DMS 273 treated with DMSO at 0.1 percent for 48 hours (cell line): ENCODE data around the gene PDE3A.
"Not testable (repeated sequence)": the region's sequence is repeated elsewhere in the genome, so short reads cannot be mapped to it uniquely, and the experiment has no call there.

Source experiments
- DNase-seq: peaks from one replicate; lab custom pipeline; 2025; lab: John Stamatoyannopoulos, UW

The PDE3A gene

GRCh38 chr12:20551742-20552442 lies 183.6 kb downstream of the PDE3A start:
- DNase-seq = not testable (repeated sequence)

GRCh38 chr12:20552586-20552985 lies 184.2 kb downstream of the PDE3A start:
- DNase-seq = not testable (repeated sequence)

GRCh38 chr12:20555015-20555414 lies 186.7 kb downstream of the PDE3A start:
- DNase-seq = no peak

GRCh38 chr12:20555771-20556170 lies 187.4 kb downstream of the PDE3A start:
- DNase-seq = no peak

- DNase-seq = no peak
Observed at GRCh38 chr12:20557096-20557495, 188.8 kb downstream of the PDE3A start.

GRCh38 chr12:20560935-20561334 lies 192.6 kb downstream of the PDE3A start:
- no peak for DNase-seq

GRCh38 chr12:20561871-20562270 lies 193.5 kb downstream of the PDE3A start:
- no peak for DNase-seq

- DNase-seq = no peak
Observed at GRCh38 chr12:20567413-20567812, 199.1 kb downstream of the PDE3A start.

- no peak for DNase-seq
Observed at GRCh38 chr12:20572451-20572850, 204.1 kb downstream of the PDE3A start.

GRCh38 chr12:20576528-20576927 lies 208.2 kb downstream of the PDE3A start:
- no peak for DNase-seq

- DNase-seq = no peak
Observed at GRCh38 chr12:20577054-20577453, 208.7 kb downstream of the PDE3A start.

- DNase-seq = no peak
Observed at GRCh38 chr12:20578142-20578541, 209.8 kb downstream of the PDE3A start.

GRCh38 chr12:20585055-20585625 lies 216.8 kb downstream of the PDE3A start:
- no peak for DNase-seq

GRCh38 chr12:20585913-20586312 lies 217.6 kb downstream of the PDE3A start:
- no peak for DNase-seq

GRCh38 chr12:20588042-20588441 lies 219.7 kb downstream of the PDE3A start:
- DNase-seq = peak; percentile 43

- no peak for DNase-seq
Observed at GRCh38 chr12:20590570-20590969, 222.2 kb downstream of the PDE3A start.

- no peak for DNase-seq
Observed at GRCh38 chr12:20592556-20592955, 224.2 kb downstream of the PDE3A start.

- DNase-seq = no peak
Observed at GRCh38 chr12:20593611-20594010, 225.3 kb downstream of the PDE3A start.

GRCh38 chr12:20596061-20596460 lies 227.7 kb downstream of the PDE3A start:
- no peak for DNase-seq

- DNase-seq = no peak
Observed at GRCh38 chr12:20599757-20600156, 231.4 kb downstream of the PDE3A start.

- no peak for DNase-seq
Observed at GRCh38 chr12:20601668-20602280, 233.4 kb downstream of the PDE3A start.

GRCh38 chr12:20602641-20603391 lies 234.5 kb downstream of the PDE3A start:
- no peak for DNase-seq
